HG03135 (cell line): ENCODE data around the gene FAM107B.
"Not testable (repeated sequence)": the region's sequence is repeated elsewhere in the genome, so short reads cannot be mapped to it uniquely, and the experiment has no call there.

ENCODE experiments used
- ATAC-seq: cut with Tn5 transposase; IDR thresholded peaks from one replicate; pipeline ENCODE4 v1.9.1; 2021; ENCODE audit warnings: mild to moderate bottlenecking, moderate library complexity; ENCODE audit not compliant: unreplicated experiment

The FAM107B gene

DNA sequence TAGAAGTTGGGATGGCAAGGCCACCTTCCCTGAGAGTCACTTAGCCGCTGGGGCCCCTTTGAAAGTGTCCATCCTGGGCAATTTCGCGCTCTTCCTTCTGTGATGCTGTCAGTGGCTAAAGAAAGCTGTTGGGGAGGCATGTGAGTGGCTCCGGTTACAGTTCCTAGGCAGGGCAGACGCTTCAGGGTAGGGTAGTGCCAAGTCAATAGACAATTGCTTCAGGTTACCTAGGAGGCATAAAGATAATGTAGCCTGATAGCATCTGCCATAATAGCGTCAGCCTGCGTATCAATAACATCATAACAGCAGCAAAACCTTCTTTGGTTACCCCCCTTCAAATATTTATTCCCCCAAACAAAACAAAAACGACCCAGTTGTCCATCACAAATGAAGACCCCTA, at the start of gene FAM107B:
Gene FAM107B, minus strand, starts transcription at position 101 of the 400 bp plus-strand sequence. CDS start 234 bp downstream, outside the sequence.
- ATAC-seq, result no peak

GRCh38 chr10:14823966-14824365, 49.3 kb upstream of the FAM107B start:
- ATAC-seq, result no peak

- ATAC-seq, result no peak
These were observed 48.4 kb upstream of the FAM107B start for GRCh38 chr10:14822879-14823755.

DNA sequence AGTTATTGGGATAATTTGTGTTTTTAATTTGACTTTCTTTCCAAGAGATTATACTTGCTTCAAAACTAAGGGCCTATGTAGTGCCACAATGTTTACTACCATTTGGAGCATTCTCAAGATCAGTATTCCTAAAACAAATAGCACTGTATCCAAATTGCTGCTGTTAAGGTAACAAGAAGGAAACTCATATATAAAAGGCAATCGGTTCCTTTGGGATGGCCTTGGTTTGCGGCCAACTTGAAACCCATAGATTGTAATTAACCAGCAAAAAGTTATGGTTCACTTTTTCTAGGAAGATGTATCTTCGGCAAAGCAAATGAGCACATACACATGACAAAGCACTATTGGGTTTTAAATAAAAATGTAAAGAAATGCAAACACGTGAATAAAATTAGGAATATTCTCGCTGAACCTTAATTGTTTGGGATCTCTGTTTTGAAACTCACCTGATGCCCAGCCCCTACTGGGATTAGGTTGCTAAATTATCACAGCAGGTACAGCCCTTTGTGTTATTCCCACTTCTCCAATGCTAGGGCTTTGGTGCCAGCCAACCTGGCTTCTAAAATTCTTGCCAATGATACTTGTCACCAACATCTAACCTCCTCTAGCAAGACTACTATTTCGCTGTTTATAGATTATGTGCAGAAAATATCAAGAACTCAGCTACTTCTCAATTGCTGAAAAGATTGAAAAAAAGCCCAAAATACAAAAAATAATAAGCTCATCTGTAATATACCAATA, 47.1 kb upstream of the FAM107B start:
- no peak for ATAC-seq

DNA sequence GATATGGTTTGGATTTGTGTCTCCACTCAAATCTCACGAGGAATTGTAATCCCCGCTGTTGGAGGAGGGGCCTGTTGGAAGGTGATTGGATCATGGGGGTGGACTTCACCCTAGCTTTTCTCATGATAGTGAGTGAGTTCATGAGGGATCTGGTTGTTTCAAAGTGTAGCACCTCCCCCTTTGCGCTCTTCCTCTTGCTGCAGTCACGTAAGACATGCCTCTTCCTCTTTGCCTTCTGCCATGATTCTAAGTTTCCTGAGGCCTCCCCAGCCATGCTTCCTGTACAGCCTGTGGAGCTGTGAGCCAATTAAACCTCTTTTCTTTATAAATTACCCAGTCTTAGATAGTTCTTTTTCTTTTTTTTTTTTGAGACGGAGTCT, 46.1 kb upstream of the FAM107B start:
- no peak for ATAC-seq

DNA sequence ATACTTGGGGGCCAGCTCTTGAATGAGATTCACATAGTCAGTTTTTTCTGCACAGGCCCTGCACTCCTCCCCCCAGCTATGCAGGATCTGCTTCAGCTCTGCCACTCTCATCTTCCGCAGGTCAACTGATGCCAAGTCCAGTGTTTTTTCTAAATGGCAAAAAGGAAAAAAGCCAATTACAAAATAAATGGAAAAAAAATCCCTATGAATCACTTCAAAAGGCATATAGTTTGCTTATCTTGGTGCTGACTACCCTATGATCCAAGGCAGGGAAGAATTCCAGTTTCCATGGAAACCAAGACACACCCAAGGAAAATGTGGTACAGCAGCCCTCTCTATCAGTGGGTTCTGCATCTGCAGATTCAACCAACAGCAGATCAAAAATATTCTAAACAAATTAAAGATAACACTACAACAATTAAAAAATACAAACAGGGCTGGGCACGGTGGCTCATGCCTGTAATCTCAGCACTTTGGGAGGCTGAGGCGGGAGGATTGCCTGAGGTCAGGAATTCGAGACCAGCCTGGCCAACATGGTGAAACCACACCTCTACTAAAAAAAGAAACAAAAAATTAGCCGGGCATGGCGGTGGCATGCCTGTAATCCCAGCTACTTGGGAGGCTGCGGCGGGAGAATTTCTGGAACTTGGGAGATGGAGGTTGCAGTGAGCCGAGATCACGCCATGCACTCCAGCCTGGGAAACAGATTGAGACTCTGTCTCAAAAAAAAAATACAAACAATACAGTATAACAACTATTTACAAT, 45.5 kb upstream of the FAM107B start:
- ATAC-seq, result no peak

DNA sequence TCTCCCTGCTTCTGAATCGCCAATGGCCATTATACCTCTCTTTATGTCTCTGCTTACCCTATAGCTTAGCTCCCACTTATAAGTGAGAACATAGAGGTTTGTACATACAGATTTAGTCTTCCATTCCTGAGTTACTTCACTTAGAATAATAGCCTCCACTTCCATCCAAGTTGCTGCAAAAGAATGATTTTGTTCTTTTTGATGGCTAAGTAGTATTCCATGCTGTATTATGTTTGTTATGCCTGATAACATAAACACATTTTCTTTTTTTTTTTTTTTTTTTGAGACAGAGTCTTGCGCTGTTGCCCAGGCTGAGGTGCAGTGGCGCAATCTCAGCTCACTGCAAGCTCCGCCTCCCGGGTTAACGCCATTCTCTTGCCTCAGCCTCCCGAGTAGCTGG, 42.0 kb upstream of the FAM107B start:
- not testable (repeated sequence) for ATAC-seq

GRCh38 chr10:14815681-14816080, 41.0 kb upstream of the FAM107B start:
- ATAC-seq, result no peak

- ATAC-seq, result no peak
These were observed 37.6 kb upstream of the FAM107B start for GRCh38 chr10:14812271-14812670.

DNA sequence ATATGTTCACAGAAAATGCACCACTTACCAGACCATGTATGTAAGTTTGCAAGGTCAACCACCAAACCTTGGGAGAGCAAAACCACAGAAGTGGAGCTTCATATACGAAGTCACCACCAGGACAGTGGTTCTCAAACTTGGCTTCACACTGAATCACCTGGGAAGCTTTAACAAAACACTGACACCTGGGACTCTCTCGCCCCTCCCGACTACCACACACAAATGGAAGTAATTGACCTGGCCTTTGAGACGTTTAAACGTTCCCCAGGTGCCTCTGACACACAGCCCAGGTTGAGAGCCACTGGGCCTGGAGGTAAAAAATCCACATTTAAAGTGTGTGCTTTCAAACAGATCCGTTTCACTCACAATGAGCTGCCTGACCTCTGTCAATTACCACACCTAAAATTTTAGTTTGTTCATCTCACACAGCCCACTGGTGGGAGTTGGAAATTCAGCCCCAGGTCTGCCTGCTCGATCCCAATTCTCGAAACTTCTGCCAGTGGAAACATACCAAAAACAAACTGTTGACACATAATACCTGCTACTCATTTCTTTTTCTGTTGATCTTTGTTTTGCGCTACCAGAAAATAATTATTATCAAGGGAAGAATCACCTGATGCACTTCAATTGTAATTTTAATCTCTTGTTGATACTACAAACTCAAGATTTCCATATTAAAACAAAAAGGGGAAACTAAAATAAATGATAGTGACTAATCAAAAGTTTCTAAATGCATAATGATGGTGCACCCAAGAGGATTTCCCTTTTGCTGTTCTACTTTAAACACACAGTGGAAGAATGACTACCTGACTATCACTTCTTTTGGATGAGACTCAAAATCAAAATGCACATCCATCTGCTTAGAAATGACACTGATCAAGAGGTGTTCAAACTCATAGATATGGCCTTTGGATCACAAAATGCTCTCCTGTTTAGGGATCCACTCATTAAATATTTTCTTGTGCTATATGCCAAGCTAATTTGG, 36.6 kb upstream of the FAM107B start:
- no peak for ATAC-seq

DNA sequence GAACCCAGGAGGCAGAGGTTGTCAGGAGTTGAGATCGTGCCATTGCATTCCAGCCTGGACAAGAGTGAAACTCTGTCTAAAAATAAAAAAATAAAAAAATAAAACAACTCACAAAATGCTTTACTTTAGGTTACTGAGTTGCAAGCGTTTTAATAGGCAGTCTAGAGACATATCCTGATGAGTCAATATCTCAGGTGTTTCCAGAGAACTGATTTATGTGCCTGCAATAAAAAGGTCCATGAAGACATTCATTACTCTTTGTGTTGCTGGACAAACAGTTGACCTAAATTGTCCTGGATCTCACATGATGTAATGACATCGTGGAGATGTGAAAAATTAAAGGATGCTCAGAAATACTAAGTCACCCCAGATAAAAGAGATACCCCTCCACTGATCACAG, 31.6 kb upstream of the FAM107B start:
- ATAC-seq, result no peak

GRCh38 chr10:14803827-14804226, 29.1 kb upstream of the FAM107B start:
- ATAC-seq, result no peak

GRCh38 chr10:14801723-14802122, 27.0 kb upstream of the FAM107B start:
- no peak for ATAC-seq

DNA sequence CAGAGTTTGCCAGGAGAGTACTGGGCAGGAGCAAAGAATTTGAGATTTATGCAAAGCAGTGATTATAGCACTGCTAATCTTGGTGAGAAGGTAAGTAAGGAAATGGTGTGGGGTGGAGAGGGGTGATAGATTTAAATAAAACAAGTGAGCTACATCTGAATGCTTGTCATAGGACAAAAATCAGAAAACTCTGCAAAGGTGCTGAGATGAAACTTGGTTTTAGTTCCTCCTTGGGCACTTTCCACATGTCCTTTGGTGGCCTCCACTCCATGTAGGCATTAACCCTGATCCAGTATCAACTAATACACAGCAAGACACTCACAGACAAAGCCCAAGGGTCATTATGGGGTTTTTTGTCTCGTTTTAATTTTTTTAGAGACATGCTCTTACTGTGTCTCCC, 25.7 kb upstream of the FAM107B start:
- ATAC-seq, result no peak

DNA sequence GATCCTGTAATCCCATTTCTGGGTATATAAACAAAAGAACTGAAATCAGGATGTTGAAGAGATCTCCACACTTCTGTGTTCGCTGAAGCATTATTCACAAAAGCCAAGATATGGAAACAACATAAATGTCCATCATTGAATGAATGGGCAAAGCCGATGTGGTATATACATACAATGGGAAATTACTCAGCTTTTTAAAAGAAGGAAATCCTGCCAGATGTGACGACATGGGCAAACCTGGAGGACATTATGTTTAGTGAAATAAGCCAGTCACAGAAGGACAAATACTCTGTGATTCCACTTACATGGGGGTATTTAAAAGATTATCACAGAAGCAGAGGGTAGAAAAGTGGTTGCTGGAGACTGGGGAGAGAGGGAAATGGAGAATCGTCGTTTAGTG, 23.9 kb upstream of the FAM107B start:
- no peak for ATAC-seq

- ATAC-seq, result no peak
These were observed 13.2 kb upstream of the FAM107B start for GRCh38 chr10:14787938-14788337.

DNA sequence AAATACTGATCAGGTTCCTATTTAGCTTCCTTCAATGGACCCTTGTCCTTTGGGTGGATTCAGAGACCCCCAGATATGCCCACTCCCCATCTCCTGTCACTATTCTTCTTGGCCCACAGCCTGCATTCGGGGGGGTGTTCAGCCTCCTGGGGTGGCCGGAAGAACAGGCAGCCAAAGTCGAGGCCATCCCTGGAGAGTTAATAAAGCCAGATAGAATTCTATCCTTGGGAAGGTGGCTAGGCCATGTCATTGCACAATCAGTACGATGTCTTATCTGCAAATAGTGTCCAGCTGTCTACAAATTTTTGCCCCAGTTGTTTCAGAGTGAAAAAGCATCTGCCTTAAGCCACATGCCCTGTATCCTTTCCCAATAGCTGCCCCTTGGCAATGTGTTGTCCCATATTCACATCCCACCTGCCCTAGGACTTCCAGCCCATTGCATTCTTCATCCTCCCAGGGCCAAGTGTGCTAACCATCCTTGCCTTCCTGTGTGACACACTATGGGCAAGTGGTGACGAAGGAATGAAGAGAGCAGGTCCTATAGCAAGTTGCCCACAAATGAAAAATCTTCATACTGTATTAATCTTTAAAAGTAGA, 9.9 kb upstream of the FAM107B start:
- no peak for ATAC-seq

GRCh38 chr10:14782691-14783363, 8.1 kb upstream of the FAM107B start:
- no peak for ATAC-seq

- ATAC-seq, result no peak
These were observed 7.1 kb upstream of the FAM107B start for GRCh38 chr10:14781763-14782162.
